WTC11 (cell line): Measurements from ENCODE around the gene MEGF10. TPM values are rescaled to one million over a fixed set of nuclear protein-coding genes. Genes with fewer than 3 reads are reported as not detected.
A peak's percentile ranks its signal among the peaks of the same experiment; 100 is the strongest.

Source experiments
- ATAC-seq: fragments of 200-7000 bp; cut with Tn5 transposase; 2 replicates; pipeline ENCODE4 v1.10.0; 2021; ENCODE audit warnings: mild to moderate bottlenecking, moderate library complexity
- CTCF ChIA-PET: fragments of 300-600 bp; sonication (Branson Sonifier 250); formaldehyde crosslinking; loops from one replicate; lab custom pipeline; 2021; ENCODE audit warnings: antibody characterized with exemption; lab: Charles Lee
- POLR2A ChIA-PET: fragments of 350-600 bp; sonication (Branson Sonifier 250); formaldehyde crosslinking; loops from one replicate; lab custom pipeline; 2021; ENCODE audit warnings: antibody characterized with exemption; lab: Charles Lee
- DNase-seq: peaks from one replicate; pipeline ENCODE4 v3.0.0; 2021; ENCODE audit warnings: low spot score
- H3K27ac Mint-ChIP-seq: 2 replicates; pipeline ENCODE4 v1.8.0; 2021; ENCODE audit warnings: mixed read lengths
- H3K27me3 Mint-ChIP-seq: 2 replicates; pipeline ENCODE4 v1.8.0; 2021; ENCODE audit warnings: low read depth, mild to moderate bottlenecking, moderate library complexity, mixed read lengths
- H3K36me3 Mint-ChIP-seq: 2 replicates; pipeline ENCODE4 v1.8.0; 2021; ENCODE audit warnings: mixed read lengths
- H3K4me1 Mint-ChIP-seq: 2 replicates; pipeline ENCODE4 v1.8.0; 2022; ENCODE audit warnings: mixed read lengths
- H3K4me3 Mint-ChIP-seq: 2 replicates; pipeline ENCODE4 v1.8.0; 2021; ENCODE audit warnings: mild to moderate bottlenecking, moderate library complexity, mixed read lengths
- H3K9me3 Mint-ChIP-seq: 2 replicates; pipeline ENCODE4 v1.8.0; 2021; ENCODE audit warnings: mixed read lengths
- ELF4 ChIP-seq: sonication (generic); formaldehyde crosslinking; IDR thresholded peaks from 2 replicates; pipeline ENCODE4 v1.8.1; 2022; ENCODE audit warnings: low read depth, mild to moderate bottlenecking, moderate library complexity, missing genetic modification reagents
- ETV6 ChIP-seq: sonication (generic); formaldehyde crosslinking; IDR thresholded peaks from 2 replicates; pipeline ENCODE4 v1.8.1; 2022; ENCODE audit warnings: mild to moderate bottlenecking, missing genetic modification reagents
- HMGXB4 ChIP-seq: sonication (generic); formaldehyde crosslinking; IDR thresholded peaks from 2 replicates; pipeline ENCODE4 v1.8.1; 2023; ENCODE audit warnings: mild to moderate bottlenecking, moderate library complexity, missing genetic modification reagents
- JUN ChIP-seq: sonication (generic); formaldehyde crosslinking; IDR thresholded peaks from 2 replicates; pipeline ENCODE4 v1.8.0; 2023; ENCODE audit warnings: mild to moderate bottlenecking, missing genetic modification reagents
- MXD4 ChIP-seq: fragments of 250-450 bp; sonication (Bioruptor Pico); IDR thresholded peaks from 2 replicates; pipeline ENCODE4 v1.8.0; 2021; ENCODE audit warnings: mild to moderate bottlenecking, moderate library complexity, borderline replicate concordance
- NR2C2 ChIP-seq: sonication (generic); formaldehyde crosslinking; IDR thresholded peaks from 2 replicates; pipeline ENCODE4 v1.8.0; 2022; ENCODE audit warnings: mild to moderate bottlenecking, missing genetic modification reagents
- SMAD4 ChIP-seq: sonication (generic); formaldehyde crosslinking; IDR thresholded peaks from 2 replicates; pipeline ENCODE4 v1.8.0; 2022; ENCODE audit warnings: mild to moderate bottlenecking, missing genetic modification reagents
- SOX15 ChIP-seq: fragments of 250-450 bp; sonication (Bioruptor Pico); IDR thresholded peaks from 2 replicates; pipeline ENCODE4 v1.9.0; 2021; ENCODE audit warnings: mild to moderate bottlenecking
- SP1 ChIP-seq: sonication (generic); formaldehyde crosslinking; conservative IDR thresholded peaks from 2 replicates; pipeline ENCODE4 v1.8.1; 2022; ENCODE audit warnings: missing genetic modification reagents
- STAT6 ChIP-seq: sonication (generic); formaldehyde crosslinking; conservative IDR thresholded peaks from 2 replicates; pipeline ENCODE4 v1.8.1; 2023; ENCODE audit warnings: mild to moderate bottlenecking, low read depth, missing genetic modification reagents, moderate library complexity
- TCF7 ChIP-seq: sonication (generic); formaldehyde crosslinking; IDR thresholded peaks from 2 replicates; pipeline ENCODE4 v1.8.0; 2022; ENCODE audit warnings: mild to moderate bottlenecking, low read depth, missing genetic modification reagents, moderate library complexity
- TEAD4 ChIP-seq: sonication (generic); formaldehyde crosslinking; IDR thresholded peaks from 2 replicates; pipeline ENCODE4 v1.8.0; 2022; ENCODE audit warnings: mild to moderate bottlenecking, missing genetic modification reagents
- ZBTB21 ChIP-seq: sonication (generic); formaldehyde crosslinking; IDR thresholded peaks from 2 replicates; pipeline ENCODE4 v1.8.1; 2023; ENCODE audit warnings: mild to moderate bottlenecking, missing genetic modification reagents, borderline replicate concordance
- ZNF232 ChIP-seq: sonication (generic); formaldehyde crosslinking; IDR thresholded peaks from 2 replicates; pipeline ENCODE4 v1.8.0; 2022; ENCODE audit warnings: mild to moderate bottlenecking, missing genetic modification reagents
- ZNF317 ChIP-seq: sonication (generic); formaldehyde crosslinking; IDR thresholded peaks from 2 replicates; pipeline ENCODE4 v1.8.1; 2023; ENCODE audit warnings: low read depth, mild to moderate bottlenecking, moderate library complexity, missing genetic modification reagents, borderline replicate concordance
- ZNF396 ChIP-seq: fragments of 250-450 bp; sonication (Bioruptor Pico); IDR thresholded peaks from 2 replicates; pipeline ENCODE4 v1.8.0; 2021; ENCODE audit warnings: mild to moderate bottlenecking, moderate library complexity, borderline replicate concordance
- ZNF423 ChIP-seq: fragments of 250-450 bp; sonication (Bioruptor Pico); IDR thresholded peaks from 2 replicates; pipeline ENCODE4 v2.1.2; 2022; ENCODE audit warnings: mild to moderate bottlenecking, moderate library complexity
- ZNF671 ChIP-seq: fragments of 250-450 bp; sonication (Bioruptor Pico); IDR thresholded peaks from 2 replicates; pipeline ENCODE4 v1.8.0; 2021; ENCODE audit warnings: mild to moderate bottlenecking
- total RNA-seq: library from RNA; stranded (reverse); gene quantifications from 3 replicates; pipeline ENCODE4 v1.2.3, GENCODE V29; 2021
- TF ChIP-seq, protein P1 (sequence below): sonication (generic); formaldehyde crosslinking; conservative IDR thresholded peaks from 2 replicates; pipeline ENCODE4 v1.8.1; 2022; ENCODE audit warnings: mild to moderate bottlenecking, missing genetic modification reagents
- TF ChIP-seq, protein P2 (sequence below): fragments of 250-450 bp; sonication (Bioruptor Pico); IDR thresholded peaks from 2 replicates; pipeline ENCODE4 v1.9.0; 2021; ENCODE audit warnings: moderate library complexity, mild to moderate bottlenecking, inconsistent platforms, borderline replicate concordance
- TF ChIP-seq, protein P3 (sequence below): sonication (generic); formaldehyde crosslinking; IDR thresholded peaks from 2 replicates; pipeline ENCODE4 v1.8.0; 2023; ENCODE audit warnings: missing genetic modification reagents, mild to moderate bottlenecking, borderline replicate concordance

The MEGF10 gene
- total RNA-seq, 1 experiment from 2014 or later, result 24.5 TPM

DNA sequence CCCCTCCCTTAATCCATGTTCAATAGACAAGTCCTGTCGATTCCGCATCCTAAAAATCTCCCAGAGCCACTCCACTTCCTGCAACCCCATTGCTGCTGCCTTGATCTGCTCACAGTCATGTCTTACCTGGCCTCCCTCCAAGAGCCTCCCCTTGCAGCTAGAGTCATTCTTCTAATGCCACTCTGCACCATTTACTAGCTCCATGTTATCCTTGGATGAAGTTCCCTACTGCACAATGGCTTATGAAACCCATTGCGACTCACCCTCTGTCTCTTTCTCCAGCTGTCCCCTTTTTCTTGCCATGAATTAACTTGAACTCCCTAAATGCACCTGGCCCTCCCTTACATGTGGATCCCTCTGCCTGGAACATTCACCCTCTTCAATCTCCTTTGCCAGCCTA lies 39.5 kb downstream of the MEGF10 start (continued):
- TF ChIP-seq ZNF423 (CRISPR knock-in tag), result no peak
- TF ChIP-seq SOX15, result no peak
- no peak for TF ChIP-seq MXD4 (CRISPR knock-in tag)
- no peak for TF ChIP-seq SP1
- no peak for TF ChIP-seq JUN (CRISPR knock-in tag)
- TF ChIP-seq ELF4, result no peak
- TF ChIP-seq STAT6 (CRISPR knock-in tag), result no peak
- TF ChIP-seq, all 79 proteins: peak for 0

- Mint-ChIP-seq H3K36me3 (no peaks in the 10 kb centered on the region), H3K27me3 (no peaks in the 10 kb centered on the region), H3K27ac (peak overlapping the region; percentile 45; the same call in 1 of the 2 replicates), H3K9me3 (no peaks in the 10 kb centered on the region), H3K4me1 (peaks cover 82% of the 10 kb centered on the region), H3K4me3 (no peak overlapping the region)
- ATAC-seq (peak; percentile 41), DNase-seq (no peak)
- POLR2A ChIA-PET, result no interaction called here
- CTCF ChIA-PET, result no interaction called here
- TF ChIP-seq, protein P1, sequence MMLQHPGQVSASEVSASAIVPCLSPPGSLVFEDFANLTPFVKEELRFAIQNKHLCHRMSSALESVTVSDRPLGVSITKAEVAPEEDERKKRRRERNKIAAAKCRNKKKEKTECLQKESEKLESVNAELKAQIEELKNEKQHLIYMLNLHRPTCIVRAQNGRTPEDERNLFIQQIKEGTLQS, result no peak
- TF ChIP-seq ZNF671 (no peak), SOX15 (no peak), HMGXB4 (CRISPR knock-in tag) (no peak), SMAD4 (CRISPR knock-in tag) (no peak)
- TF ChIP-seq, protein P2, sequence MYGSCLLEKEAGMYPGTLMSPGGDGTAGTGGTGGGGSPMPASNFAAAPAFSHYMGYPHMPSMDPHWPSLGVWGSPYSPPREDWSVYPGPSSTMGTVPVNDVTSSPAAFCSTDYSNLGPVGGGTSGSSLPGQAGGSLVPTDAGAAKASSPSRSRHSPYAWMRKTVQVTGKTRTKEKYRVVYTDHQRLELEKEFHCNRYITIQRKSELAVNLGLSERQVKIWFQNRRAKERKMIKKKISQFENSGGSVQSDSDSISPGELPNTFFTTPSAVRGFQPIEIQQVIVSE, result no peak
These were observed 41.5 kb downstream of the MEGF10 start for GRCh38 chr5:127331890-127332649.

- H3K27me3 Mint-ChIP-seq, result no peaks in the 10 kb centered on the region
- H3K36me3 Mint-ChIP-seq, result no peaks in the 10 kb centered on the region
- no peak for TF ChIP-seq ZNF396 (CRISPR knock-in tag)
- no peak for TF ChIP-seq ZNF317 (CRISPR knock-in tag)
- no peak for TF ChIP-seq NR2C2 (CRISPR knock-in tag)
- POLR2A ChIA-PET, result no interaction called here
- CTCF ChIA-PET, result interaction anchor here (1.7 kb wide), 1 partner anchor 41 kb away, joined by 6 read pairs; no protein-coding TSS in a partner anchor
- no peak for ATAC-seq
- no peak overlapping the region for H3K4me3 Mint-ChIP-seq
- H3K27ac Mint-ChIP-seq, result peak overlapping the region; percentile 31; the same call in 1 of the 2 replicates
- H3K4me1 Mint-ChIP-seq, result peaks cover 84% of the 10 kb centered on the region
- DNase-seq, result no peak
- no peaks in the 10 kb centered on the region for H3K9me3 Mint-ChIP-seq
These were observed 42.9 kb downstream of the MEGF10 start for GRCh38 chr5:127333483-127333882.

DNA sequence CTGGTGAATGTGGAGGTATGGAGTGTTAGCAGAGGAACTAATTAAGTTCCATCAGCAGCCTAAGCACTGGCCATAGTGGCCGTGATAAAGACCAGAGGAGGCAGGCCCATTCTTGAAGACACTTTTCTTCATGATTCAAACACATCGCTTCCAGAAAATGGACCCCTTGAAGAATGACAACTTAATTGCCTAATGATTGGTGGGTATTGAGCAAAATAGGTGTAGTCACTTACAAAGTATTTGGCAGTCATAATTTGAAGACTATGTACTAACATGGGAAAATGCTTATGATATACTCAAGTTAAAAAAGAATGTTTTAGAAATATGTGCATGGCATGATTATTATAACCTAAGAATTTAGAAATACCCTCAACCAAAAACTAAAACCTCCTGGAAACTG lies 44.8 kb downstream of the MEGF10 start:
- H3K27me3 Mint-ChIP-seq, result no peaks in the 10 kb centered on the region
- H3K9me3 Mint-ChIP-seq, result no peaks in the 10 kb centered on the region
- CTCF ChIA-PET, result interaction anchor here (1.8 kb wide), 1 partner anchor 157 kb away, joined by 5 read pairs; no protein-coding TSS in a partner anchor
- H3K4me1 Mint-ChIP-seq, result peaks cover 84% of the 10 kb centered on the region
- H3K27ac Mint-ChIP-seq, result no peak overlapping the region
- POLR2A ChIA-PET, result no interaction called here
- DNase-seq, result no peak
- H3K4me3 Mint-ChIP-seq, result no peak overlapping the region
- no peak for ATAC-seq
- H3K36me3 Mint-ChIP-seq, result peaks cover 5% of the 10 kb centered on the region
- TF ChIP-seq JUN (CRISPR knock-in tag) (no peak), TCF7 (CRISPR knock-in tag) (no peak), ZNF232 (no peak), ZBTB21 (CRISPR knock-in tag) (no peak), TEAD4 (CRISPR knock-in tag) (no peak), ETV6 (CRISPR knock-in tag) (no peak)
- TF ChIP-seq, protein P3, sequence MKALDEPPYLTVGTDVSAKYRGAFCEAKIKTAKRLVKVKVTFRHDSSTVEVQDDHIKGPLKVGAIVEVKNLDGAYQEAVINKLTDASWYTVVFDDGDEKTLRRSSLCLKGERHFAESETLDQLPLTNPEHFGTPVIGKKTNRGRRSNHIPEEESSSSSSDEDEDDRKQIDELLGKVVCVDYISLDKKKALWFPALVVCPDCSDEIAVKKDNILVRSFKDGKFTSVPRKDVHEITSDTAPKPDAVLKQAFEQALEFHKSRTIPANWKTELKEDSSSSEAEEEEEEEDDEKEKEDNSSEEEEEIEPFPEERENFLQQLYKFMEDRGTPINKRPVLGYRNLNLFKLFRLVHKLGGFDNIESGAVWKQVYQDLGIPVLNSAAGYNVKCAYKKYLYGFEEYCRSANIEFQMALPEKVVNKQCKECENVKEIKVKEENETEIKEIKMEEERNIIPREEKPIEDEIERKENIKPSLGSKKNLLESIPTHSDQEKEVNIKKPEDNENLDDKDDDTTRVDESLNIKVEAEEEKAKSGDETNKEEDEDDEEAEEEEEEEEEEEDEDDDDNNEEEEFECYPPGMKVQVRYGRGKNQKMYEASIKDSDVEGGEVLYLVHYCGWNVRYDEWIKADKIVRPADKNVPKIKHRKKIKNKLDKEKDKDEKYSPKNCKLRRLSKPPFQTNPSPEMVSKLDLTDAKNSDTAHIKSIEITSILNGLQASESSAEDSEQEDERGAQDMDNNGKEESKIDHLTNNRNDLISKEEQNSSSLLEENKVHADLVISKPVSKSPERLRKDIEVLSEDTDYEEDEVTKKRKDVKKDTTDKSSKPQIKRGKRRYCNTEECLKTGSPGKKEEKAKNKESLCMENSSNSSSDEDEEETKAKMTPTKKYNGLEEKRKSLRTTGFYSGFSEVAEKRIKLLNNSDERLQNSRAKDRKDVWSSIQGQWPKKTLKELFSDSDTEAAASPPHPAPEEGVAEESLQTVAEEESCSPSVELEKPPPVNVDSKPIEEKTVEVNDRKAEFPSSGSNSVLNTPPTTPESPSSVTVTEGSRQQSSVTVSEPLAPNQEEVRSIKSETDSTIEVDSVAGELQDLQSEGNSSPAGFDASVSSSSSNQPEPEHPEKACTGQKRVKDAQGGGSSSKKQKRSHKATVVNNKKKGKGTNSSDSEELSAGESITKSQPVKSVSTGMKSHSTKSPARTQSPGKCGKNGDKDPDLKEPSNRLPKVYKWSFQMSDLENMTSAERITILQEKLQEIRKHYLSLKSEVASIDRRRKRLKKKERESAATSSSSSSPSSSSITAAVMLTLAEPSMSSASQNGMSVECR (CRISPR knock-in tag), result no peak
